K562 (cell line): ENCODE results near the gene ZNF438. TPM values are rescaled to one million over a fixed set of nuclear protein-coding genes. Genes with fewer than 3 reads are reported as not detected.

Experiments
- ATAC-seq: fragments of 200-7000 bp; cut with Tn5 transposase; 3 replicates; pipeline ENCODE4 v1.9.1; 2020; ENCODE audit warnings: moderate library complexity
- BruUV-seq: library from RNA; stranded (reverse); fragments of 400-500 nt; replicated peaks from 2 replicates; lab custom pipeline; 2021; lab: Mats Ljungman, UMichigan
- CTCF ChIA-PET: fragments of 300-600 bp; formaldehyde crosslinking; extraction: SDS; loops from one replicate; lab custom pipeline; 2021; ENCODE audit warnings: low intra/inter-chr PET ratio; lab: Yijun Ruan, JAX
- POLR2A ChIA-PET: fragments of 300-600, 350-650 bp; sonication (Branson Sonifier 250); formaldehyde crosslinking; extraction: SDS; loops from one replicate; lab custom pipeline; 2021; ENCODE audit warnings: antibody characterized with exemption, inconsistent platforms; lab: Yijun Ruan, JAX
- DNase-seq, 4 experiments: peaks; one replicate each; pipeline versions ENCODE4 v3.0.0 to v3.0.0-alpha.2; 2011 to 2018; ENCODE audit warnings: low spot score in 3 of 4, mixed read lengths in 3 of 4; ENCODE audit errors: extremely low read depth in 1 of 4
- FAIRE-seq: peaks from 2 replicates; lab custom pipeline; 2011; peaks lifted over from hg19 to GRCh38; lab: Jason Lieb, UNC
- H2AFZ ChIP-seq: 2 replicates; pipeline ENCODE4 v1.6.0; 2011; ENCODE audit warnings: low read depth, low read length, control low read depth, inconsistent platforms
- H3K27ac ChIP-seq: fragments of 200-600 bp; 3 replicates; pipeline ENCODE4 v1.8.0; 2011; ENCODE audit warnings: low read depth, mild to moderate bottlenecking, control low read depth, inconsistent platforms, low read length, moderate library complexity, mixed read lengths; ENCODE audit errors: extremely low read depth
- H3K27me3 ChIP-seq, 2 experiments: fragments of 300-600 bp in 1 of 2; 2 replicates in 1 of 2; 3 replicates in 1 of 2; pipeline versions ENCODE4 v1.6.0 to v1.8.0; 2011; ENCODE audit warnings: inconsistent platforms in 2 of 2, low read length in 2 of 2, mild to moderate bottlenecking in 1 of 2, mixed read lengths in 1 of 2, moderate library complexity in 1 of 2; ENCODE audit not compliant: control insufficient read depth in 2 of 2, insufficient read depth in 2 of 2
- H3K36me3 ChIP-seq: fragments of 300-600 bp; 3 replicates; pipeline ENCODE4 v1.8.0; 2011; ENCODE audit warnings: mild to moderate bottlenecking, low read length, inconsistent platforms; ENCODE audit not compliant: control insufficient read depth, insufficient read depth
- H3K4me1 ChIP-seq, 2 experiments: fragments of 200-600 bp in 1 of 2; replicated peaks in 1 of 2; 2 replicates in 1 of 2; 3 replicates in 1 of 2; pipeline versions ENCODE4 v1.5.1 to v1.8.0; 2011; ENCODE audit warnings: inconsistent platforms in 2 of 2, low read length in 2 of 2, mild to moderate bottlenecking in 1 of 2, mixed read lengths in 1 of 2, moderate library complexity in 1 of 2; ENCODE audit not compliant: control insufficient read depth in 2 of 2, insufficient read depth in 2 of 2
- H3K4me2 ChIP-seq: 2 replicates; pipeline ENCODE4 v1.6.1; 2011; ENCODE audit warnings: low read length, control low read depth, inconsistent platforms, mixed read lengths; ENCODE audit not compliant: insufficient read depth
- H3K4me3 ChIP-seq: fragments of 200-600 bp; sonication (generic), shearing (Covaris generic); 2 replicates; pipeline ENCODE4 v1.5.1; 2016; ENCODE audit warnings: control low read depth, inconsistent platforms
- H3K79me2 ChIP-seq: fragments of 200-600 bp; 3 replicates; pipeline ENCODE4 v1.8.0; 2011; ENCODE audit warnings: low read length, inconsistent platforms; ENCODE audit not compliant: control insufficient read depth, insufficient read depth
- H3K9ac ChIP-seq, 2 experiments: 2 replicates each; pipeline versions ENCODE4 v1.6.0 to v1.6.1; 2011; ENCODE audit warnings: low read depth in 2 of 2, low read length in 2 of 2, control low read depth in 1 of 2, inconsistent platforms in 1 of 2, mild to moderate bottlenecking in 1 of 2, mixed read lengths in 1 of 2; ENCODE audit not compliant: insufficient read depth in 1 of 2
- H3K9me1 ChIP-seq: one replicate; pipeline ENCODE4 v1.6.0; 2011; ENCODE audit warnings: inconsistent platforms, mild to moderate bottlenecking, low read length, moderate library complexity; ENCODE audit not compliant: control insufficient read depth, insufficient read depth
- H3K9me3 ChIP-seq: replicated peaks from 2 replicates; pipeline ENCODE4 v1.5.1; 2011; ENCODE audit warnings: low read depth, low read length, inconsistent platforms; ENCODE audit not compliant: control insufficient read depth, insufficient read depth
- H4K20me1 ChIP-seq: replicated peaks from 2 replicates; pipeline ENCODE4 v1.6.1; 2011; ENCODE audit warnings: low read length, inconsistent platforms, mixed read lengths; ENCODE audit not compliant: control insufficient read depth, insufficient read depth
- FUS ChIP-seq: fragments of 200-400 bp; formaldehyde crosslinking; optimal IDR thresholded peaks from 2 replicates; pipeline ENCODE3; 2017; ENCODE audit warnings: low read depth, low read length
- MEIS2 ChIP-seq: fragments of 450-650 bp; IDR thresholded peaks from 2 replicates; pipeline ENCODE4 v1.6.1; 2014; ENCODE audit warnings: mild to moderate bottlenecking; ENCODE audit not compliant: partially characterized antibody
- WGBS: fragments of 100-300 bp; shearing (Covaris generic); methylation state at CpG from one replicate; pipeline ENCODE4 v1.1.6; 2016; ENCODE audit warnings: low coverage, mixed read lengths; ENCODE audit not compliant: insufficient coverage; ENCODE audit errors: missing lambda C conversion rate; 5-methylcytosine and 5-hydroxymethylcytosine counted together
- in situ Hi-C: fragments of 300-500 bp; cut with MboI; formaldehyde crosslinking; loops from 4 replicates; pipeline ENCODE4 v1.15.0; 2018; ENCODE audit warnings: inconsistent platforms, mixed read lengths
- intact Hi-C: fragments of 100-400 bp; cut with micrococcal nuclease; formaldehyde crosslinking; loops from 2 replicates; pipeline ENCODE4 v1.14.2; 2022
- polyA plus RNA-seq, 8 experiments: library from polyadenylated mRNA; depleted of rRNA in 4 of 8; stranded (reverse) in 5 of 8; unstranded in 3 of 8; fragments of >200 nt; fragmentation: Nextera tagmentation in 2 of 8; fragmentation: Illumina TruSeq in 1 of 8; extraction: Ambion mirVana in 2 of 8; extraction: Trizol in 1 of 8; gene quantifications; 2 replicates each; pipeline versions ENCODE4 v1.2.1 to v1.2.3, GENCODE V29; 2011 to 2014; ENCODE audit warnings: inconsistent platforms in 1 of 8, missing spikeins in 1 of 8
- total RNA-seq, 7 experiments: library from RNA; depleted of rRNA in 6 of 7; stranded (reverse); fragments of >200 nt in 6 of 7; fragmentation: Illumina TruSeq in 2 of 7; extraction: Trizol in 2 of 7; gene quantifications; 2 replicates each; pipeline versions ENCODE4 v1.2.1 to v1.2.3, GENCODE V29; 2011 to 2021; ENCODE audit warnings: low replicate concordance in 1 of 7
- TF ChIP-seq, protein P1 (sequence below), 2 experiments: IDR thresholded peaks in 1 of 2; conservative IDR thresholded peaks in 1 of 2; 2 replicates each; pipeline ENCODE4 v1.6.1; 2016; ENCODE audit warnings: low read depth in 2 of 2, mild to moderate bottlenecking in 1 of 2, missing compliant biosample characterization in 1 of 2, missing genetic modification characterization in 1 of 2, moderate library complexity in 1 of 2

ZNF438 gene
- total and polyA plus RNA-seq, 9 of the 15 experiments (the other 6 are each of a cell fraction or from before 2014, with no cell fraction given), result 0.45 to 1.5 (median 0.91) TPM

- no TSS peak for BruUV-seq
- H4K20me1 ChIP-seq, result no peaks in the 10 kb centered on the region
- no peak overlapping the region for H2AFZ ChIP-seq
- no peaks in the 10 kb centered on the region; a peak in 1 of 5 replicates for H3K27me3 ChIP-seq
- H3K79me2 ChIP-seq, result no peaks in the 10 kb centered on the region
- no peaks in the 10 kb centered on the region for H3K4me1 ChIP-seq
- no peak for DNase-seq
- POLR2A ChIA-PET, result interaction anchor here (1.1 kb wide), 2 partner anchors 9 to 155 kb away, joined by 3 to 4 read pairs; no protein-coding TSS in a partner anchor
- CTCF ChIA-PET, result no interaction called here
- no peaks in the 10 kb centered on the region for H3K9me3 ChIP-seq
- intact Hi-C loops (no loop called here), in situ Hi-C loops (no loop called here)
- no peaks in the 10 kb centered on the region for H3K9me1 ChIP-seq
- no peak for TF ChIP-seq FUS
- peak; percentile 20 for TF ChIP-seq MEIS2
- TF ChIP-seq, protein P1, sequence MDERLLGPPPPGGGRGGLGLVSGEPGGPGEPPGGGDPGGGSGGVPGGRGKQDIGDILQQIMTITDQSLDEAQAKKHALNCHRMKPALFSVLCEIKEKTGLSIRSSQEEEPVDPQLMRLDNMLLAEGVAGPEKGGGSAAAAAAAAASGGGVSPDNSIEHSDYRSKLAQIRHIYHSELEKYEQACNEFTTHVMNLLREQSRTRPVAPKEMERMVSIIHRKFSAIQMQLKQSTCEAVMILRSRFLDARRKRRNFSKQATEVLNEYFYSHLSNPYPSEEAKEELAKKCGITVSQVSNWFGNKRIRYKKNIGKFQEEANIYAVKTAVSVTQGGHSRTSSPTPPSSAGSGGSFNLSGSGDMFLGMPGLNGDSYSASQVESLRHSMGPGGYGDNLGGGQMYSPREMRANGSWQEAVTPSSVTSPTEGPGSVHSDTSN (CRISPR knock-in tag; IDR thresholded peaks at IDR 0.05; ENCODE audit: low read depth), result no peak
- TF ChIP-seq, protein P1 (tag; conservative IDR thresholded peaks at IDR 0.05; ENCODE audit: low read depth), result peak; percentile 72
- no peak for ATAC-seq
- H3K9ac ChIP-seq, result no peak overlapping the region
- H3K4me2 ChIP-seq, result no peak overlapping the region
- no peaks in the 10 kb centered on the region for H3K36me3 ChIP-seq
- no peak overlapping the region for H3K4me3 ChIP-seq
- WGBS, result 6% methylated on average over 7 of the region's 7 CpGs
- no peak overlapping the region for H3K27ac ChIP-seq
- FAIRE-seq, result no peak
Observed at GRCh38 chr10:30980951-30981616, 50.6 kb downstream of the ZNF438 start.
